GM12801 (cell line): ENCODE measurements around the gene ACSL3.

Source experiments
- TF ChIP-seq, protein P1 (sequence below): IDR thresholded peaks from one replicate; pipeline ENCODE4 v1.5.1; 2011; ENCODE audit warnings: control low read depth; ENCODE audit not compliant: insufficient read length; ENCODE audit errors: extremely low read depth

The ACSL3 gene

DNA sequence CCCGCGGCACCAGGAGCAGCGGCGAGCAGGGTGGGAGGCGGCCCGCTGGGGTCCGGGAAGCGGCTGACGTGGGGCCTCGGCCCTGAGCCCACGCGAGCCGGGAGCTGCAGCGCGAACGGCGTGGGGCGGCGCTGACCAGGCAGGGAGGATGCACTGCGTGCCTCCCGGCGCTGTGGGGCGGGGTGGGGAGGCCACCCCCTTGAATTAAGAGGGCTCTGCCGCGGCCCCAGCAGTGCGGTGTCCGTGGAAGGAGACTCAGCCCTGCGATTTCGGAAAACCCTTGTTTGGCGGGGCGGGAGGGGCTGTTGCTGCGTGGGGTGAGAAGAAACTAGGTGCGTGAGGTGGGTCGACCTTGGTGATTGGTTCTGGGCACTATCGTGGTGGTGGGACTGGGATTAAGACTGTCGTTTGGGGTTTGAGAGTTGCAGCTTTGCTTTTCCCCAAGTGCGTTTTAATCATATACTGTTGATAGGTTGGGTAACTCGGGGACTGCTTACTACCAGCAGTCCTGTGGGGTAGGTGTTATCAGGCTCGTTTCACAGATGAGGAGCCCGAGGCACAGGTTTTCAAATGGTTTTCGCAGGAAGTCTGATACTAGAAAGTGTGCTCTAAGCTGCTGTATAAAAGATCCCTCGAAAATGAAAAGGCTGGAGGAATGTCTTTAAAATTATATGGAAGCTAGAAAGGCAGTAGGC is 722 bp downstream of the ACSL3 start:
- TF ChIP-seq, protein P1, sequence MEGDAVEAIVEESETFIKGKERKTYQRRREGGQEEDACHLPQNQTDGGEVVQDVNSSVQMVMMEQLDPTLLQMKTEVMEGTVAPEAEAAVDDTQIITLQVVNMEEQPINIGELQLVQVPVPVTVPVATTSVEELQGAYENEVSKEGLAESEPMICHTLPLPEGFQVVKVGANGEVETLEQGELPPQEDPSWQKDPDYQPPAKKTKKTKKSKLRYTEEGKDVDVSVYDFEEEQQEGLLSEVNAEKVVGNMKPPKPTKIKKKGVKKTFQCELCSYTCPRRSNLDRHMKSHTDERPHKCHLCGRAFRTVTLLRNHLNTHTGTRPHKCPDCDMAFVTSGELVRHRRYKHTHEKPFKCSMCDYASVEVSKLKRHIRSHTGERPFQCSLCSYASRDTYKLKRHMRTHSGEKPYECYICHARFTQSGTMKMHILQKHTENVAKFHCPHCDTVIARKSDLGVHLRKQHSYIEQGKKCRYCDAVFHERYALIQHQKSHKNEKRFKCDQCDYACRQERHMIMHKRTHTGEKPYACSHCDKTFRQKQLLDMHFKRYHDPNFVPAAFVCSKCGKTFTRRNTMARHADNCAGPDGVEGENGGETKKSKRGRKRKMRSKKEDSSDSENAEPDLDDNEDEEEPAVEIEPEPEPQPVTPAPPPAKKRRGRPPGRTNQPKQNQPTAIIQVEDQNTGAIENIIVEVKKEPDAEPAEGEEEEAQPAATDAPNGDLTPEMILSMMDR = no peak

DNA sequence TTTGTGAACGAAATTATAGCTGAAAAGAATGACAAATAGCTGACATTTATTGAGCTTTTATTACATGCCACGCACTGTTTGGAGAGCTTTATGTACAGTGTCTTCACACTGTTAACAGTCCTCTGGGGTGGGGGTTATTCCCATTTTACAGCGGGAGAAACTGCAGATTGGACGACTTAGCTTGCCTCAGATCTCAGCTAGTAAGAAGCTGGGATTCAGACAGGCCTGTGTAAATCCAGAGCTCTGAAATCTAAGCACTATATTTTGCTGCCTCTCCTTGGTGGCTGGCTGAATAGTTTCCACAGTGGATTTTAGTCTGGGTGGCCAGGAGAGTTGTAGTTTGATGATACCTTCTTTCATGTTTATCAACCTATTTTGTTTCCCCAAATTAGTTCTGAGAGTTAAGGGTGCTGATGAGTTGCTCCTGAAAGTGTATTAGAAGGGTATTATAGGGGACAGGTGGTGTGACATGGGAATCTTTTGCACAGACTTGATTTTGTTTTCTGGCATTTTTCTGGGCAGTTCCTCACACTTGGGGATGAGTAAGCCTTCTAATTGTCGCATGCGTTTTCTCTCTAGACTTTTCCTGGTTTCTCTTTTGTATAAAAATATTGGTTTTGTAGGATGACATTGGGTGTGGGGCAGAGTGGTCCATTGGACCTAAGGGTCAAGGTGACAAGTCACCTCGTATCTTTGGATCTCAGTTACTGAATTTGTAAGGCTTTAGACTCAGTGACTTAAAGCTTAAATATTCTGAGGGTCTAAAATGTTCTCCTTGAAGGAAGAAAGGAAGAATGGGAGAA is 1.5 kb downstream of the ACSL3 start:
- TF ChIP-seq, protein P1 = no peak

DNA sequence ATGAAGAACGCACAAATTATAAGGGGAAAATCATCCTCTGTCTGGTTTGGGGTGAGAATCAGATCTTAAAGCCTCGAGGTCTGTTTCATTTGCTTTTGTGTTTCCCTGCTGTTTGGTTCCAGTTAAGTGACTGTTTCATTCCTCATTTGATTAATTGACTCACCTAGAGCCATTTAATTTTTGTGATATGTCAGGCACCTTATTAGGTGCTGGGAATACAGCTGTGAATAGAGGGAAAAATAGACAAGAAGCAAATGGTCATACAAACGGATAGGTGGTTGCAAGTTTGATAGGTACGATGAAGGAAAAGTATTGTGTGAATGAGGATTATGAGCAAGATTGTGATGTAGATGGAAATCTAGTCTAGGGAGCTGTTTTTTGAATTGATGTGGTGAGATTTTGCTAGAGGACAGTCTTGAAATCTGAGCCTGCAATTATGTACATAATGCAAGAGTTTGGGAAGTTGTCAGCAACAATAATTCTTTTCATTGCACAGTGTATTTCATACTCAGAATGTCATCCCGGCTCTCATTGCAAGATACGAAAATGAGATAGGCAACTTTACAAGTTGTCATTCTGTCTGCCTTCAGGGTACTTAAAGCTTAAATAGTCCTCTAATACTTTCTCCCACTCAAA is 2.2 kb downstream of the ACSL3 start:
- TF ChIP-seq, protein P1 = no peak

DNA sequence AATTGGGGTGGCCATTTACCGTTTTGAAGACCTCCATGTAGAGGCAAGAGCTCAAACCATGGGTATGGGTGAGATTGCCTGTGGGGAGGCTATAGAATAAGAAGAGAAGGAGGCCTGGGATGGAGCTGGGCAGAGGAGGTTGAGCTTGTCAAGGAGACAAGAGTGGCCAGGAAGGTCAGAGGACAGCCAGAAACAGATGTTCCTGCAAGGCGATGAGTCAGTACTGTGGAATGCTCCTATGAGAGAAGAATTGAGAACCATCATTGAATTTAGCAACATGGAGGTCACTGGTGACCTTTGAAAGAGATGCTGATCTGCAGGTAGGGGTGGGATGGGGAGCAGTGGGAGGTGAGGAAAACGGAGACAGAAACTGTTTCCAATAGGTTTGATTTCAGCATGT is 3.5 kb downstream of the ACSL3 start:
- TF ChIP-seq, protein P1 = no peak

DNA sequence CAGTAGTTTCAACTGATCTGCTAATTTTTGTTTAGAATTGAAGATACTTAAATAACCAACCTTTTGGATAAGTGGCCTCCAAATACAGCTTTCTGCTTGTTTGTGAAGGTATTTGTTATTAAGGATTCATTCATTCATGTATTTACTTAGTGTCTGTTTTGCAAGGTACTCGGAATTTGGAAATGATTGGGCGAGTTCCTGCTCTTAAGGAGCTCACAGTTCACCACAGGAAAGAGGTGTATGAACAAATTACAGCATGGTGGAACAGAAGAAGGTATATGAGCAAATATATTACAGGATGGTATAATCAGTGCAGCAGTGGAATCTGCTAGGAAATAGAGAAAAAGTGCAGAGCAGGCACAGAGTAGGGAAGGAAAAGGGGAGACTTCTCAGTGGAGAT is 4.5 kb downstream of the ACSL3 start:
- TF ChIP-seq, protein P1 = no peak

DNA sequence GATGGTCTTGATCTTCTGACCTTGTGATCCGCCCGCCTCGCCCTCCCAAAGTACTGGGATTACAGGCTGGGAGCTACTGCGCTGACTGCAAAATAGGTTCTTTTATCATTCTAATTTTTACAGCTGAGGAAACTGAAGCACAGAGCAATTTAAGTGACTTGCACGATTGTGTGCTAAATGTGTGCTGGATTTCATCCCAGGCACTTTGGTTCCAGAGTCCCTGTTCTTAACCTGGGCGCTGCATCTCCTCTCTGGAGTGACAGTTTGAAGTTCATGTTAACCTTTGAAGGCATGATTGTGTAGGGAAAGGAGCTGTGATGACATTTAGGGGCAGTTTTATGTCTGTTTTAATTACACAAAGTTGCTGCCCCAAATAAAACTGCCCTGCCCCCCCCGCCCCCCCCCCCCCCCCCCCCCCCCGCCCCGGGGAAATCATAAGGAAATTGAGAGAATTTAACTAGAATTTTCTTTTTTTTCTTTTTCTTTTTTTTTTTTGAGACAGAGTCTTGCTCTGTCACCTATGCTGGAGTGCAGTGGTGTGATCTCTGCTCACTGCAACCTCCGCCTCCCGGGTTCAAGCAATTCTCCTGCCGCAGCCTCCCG is 5.6 kb downstream of the ACSL3 start:
- TF ChIP-seq, protein P1 = no peak

DNA sequence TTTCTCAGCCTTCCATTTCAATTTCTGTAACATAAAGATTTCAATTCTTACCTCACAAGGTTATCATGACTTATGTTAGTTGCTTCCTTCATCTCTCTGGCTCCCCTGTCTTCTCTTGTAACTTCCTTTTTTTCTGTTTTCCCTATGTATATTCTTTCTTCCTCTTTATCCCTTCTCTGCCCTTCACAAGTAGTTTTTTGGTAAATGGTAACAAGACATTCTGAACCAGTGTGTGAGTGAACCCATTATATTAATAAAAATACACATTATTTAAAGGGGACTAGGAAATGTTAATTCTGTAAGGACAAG is 8.4 kb downstream of the ACSL3 start:
- TF ChIP-seq, protein P1 = no peak
